ENCODE results near the gene RNF157. TPM values are rescaled to one million over a fixed set of nuclear protein-coding genes. Genes with fewer than 3 reads are reported as not detected.

The RNF157 gene
- total and polyA plus RNA-seq, 2 of the 13 experiments (the other 11 are each of a cell fraction or from before 2014, with no cell fraction given), result 0.44 to 1.5 TPM

GRCh38 chr17:76237859-76238313 is 2.4 kb downstream of the RNF157 start (continued):
- TF ChIP-seq, protein P1, sequence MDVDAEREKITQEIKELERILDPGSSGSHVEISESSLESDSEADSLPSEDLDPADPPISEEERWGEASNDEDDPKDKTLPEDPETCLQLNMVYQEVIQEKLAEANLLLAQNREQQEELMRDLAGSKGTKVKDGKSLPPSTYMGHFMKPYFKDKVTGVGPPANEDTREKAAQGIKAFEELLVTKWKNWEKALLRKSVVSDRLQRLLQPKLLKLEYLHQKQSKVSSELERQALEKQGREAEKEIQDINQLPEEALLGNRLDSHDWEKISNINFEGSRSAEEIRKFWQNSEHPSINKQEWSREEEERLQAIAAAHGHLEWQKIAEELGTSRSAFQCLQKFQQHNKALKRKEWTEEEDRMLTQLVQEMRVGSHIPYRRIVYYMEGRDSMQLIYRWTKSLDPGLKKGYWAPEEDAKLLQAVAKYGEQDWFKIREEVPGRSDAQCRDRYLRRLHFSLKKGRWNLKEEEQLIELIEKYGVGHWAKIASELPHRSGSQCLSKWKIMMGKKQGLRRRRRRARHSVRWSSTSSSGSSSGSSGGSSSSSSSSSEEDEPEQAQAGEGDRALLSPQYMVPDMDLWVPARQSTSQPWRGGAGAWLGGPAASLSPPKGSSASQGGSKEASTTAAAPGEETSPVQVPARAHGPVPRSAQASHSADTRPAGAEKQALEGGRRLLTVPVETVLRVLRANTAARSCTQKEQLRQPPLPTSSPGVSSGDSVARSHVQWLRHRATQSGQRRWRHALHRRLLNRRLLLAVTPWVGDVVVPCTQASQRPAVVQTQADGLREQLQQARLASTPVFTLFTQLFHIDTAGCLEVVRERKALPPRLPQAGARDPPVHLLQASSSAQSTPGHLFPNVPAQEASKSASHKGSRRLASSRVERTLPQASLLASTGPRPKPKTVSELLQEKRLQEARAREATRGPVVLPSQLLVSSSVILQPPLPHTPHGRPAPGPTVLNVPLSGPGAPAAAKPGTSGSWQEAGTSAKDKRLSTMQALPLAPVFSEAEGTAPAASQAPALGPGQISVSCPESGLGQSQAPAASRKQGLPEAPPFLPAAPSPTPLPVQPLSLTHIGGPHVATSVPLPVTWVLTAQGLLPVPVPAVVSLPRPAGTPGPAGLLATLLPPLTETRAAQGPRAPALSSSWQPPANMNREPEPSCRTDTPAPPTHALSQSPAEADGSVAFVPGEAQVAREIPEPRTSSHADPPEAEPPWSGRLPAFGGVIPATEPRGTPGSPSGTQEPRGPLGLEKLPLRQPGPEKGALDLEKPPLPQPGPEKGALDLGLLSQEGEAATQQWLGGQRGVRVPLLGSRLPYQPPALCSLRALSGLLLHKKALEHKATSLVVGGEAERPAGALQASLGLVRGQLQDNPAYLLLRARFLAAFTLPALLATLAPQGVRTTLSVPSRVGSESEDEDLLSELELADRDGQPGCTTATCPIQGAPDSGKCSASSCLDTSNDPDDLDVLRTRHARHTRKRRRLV (CRISPR knock-in tag; IDR thresholded peaks at IDR 0.05), result no peak
- TF ChIP-seq KAT7 (CRISPR knock-in tag; IDR thresholded peaks at IDR 0.05; ENCODE audit: borderline replicate concordance) (no peak), AKAP8 (CRISPR knock-in tag; IDR thresholded peaks at IDR 0.05) (no peak), NCOR1 (IDR thresholded peaks at IDR 0.05; ENCODE audit: borderline replicate concordance, low read length) (peak; percentile 30; the same call in 1 of the 2 replicates), NR2F1 (CRISPR knock-in tag; IDR thresholded peaks at IDR 0.05) (peak; percentile 73 to 91), FOSL2 (CRISPR knock-in tag; IDR thresholded peaks at IDR 0.05) (peak; percentile 93), ARID2 (CRISPR knock-in tag; IDR thresholded peaks at IDR 0.05; ENCODE audit: borderline replicate concordance) (peak; percentile 86), DMAP1 (CRISPR knock-in tag; IDR thresholded peaks at IDR 0.05) (no peak), SOX13 (IDR thresholded peaks at IDR 0.05) (peak; percentile 46; the same call in 1 of the 2 replicates), SOX13 (CRISPR knock-in tag; conservative IDR thresholded peaks at IDR 0.05 in 1 of 2, IDR thresholded peaks at IDR 0.05 in 1 of 2) (0 out of 4 replicates have a peak, but pooled peaks of 1 of the 2 experiments have one; percentile 50), ZSCAN20 (CRISPR knock-in tag; IDR thresholded peaks at IDR 0.05; ENCODE audit: borderline replicate concordance) (0 out of 2 replicates have a peak, but pooled peaks have one; percentile 56), ELF4 (CRISPR knock-in tag; IDR thresholded peaks at IDR 0.05; ENCODE audit: borderline replicate concordance) (no peak), ZMAT3 (CRISPR knock-in tag; conservative IDR thresholded peaks at IDR 0.05) (no peak), FOXK1 (CRISPR knock-in tag; IDR thresholded peaks at IDR 0.05; ENCODE audit: borderline replicate concordance, low read depth) (peak; percentile 38; the same call in 1 of the 2 replicates), KLF12 (CRISPR knock-in tag; IDR thresholded peaks at IDR 0.05; ENCODE audit: borderline replicate concordance) (0 out of 2 replicates have a peak, but pooled peaks have one; percentile 30), CBX5 (CRISPR knock-in tag; IDR thresholded peaks at IDR 0.05; ENCODE audit: borderline replicate concordance) (peak; percentile 66; the same call in 1 of the 2 replicates), ZNF614 (CRISPR knock-in tag; IDR thresholded peaks at IDR 0.05; ENCODE audit: borderline replicate concordance) (peak; percentile 31; the same call in 1 of the 2 replicates), ISX (CRISPR knock-in tag; conservative IDR thresholded peaks at IDR 0.05) (0 out of 2 replicates have a peak, but pooled peaks have one; percentile 49), NFE2 (CRISPR knock-in tag; IDR thresholded peaks at IDR 0.05) (no peak), PHF21A (CRISPR knock-in tag; IDR thresholded peaks at IDR 0.05) (peak; percentile 59), MZF1 (CRISPR knock-in tag; IDR thresholded peaks at IDR 0.05; ENCODE audit: borderline replicate concordance) (no peak), JUND (CRISPR knock-in tag; IDR thresholded peaks at IDR 0.05) (peak; percentile 55; the same call in 1 of the 2 replicates), CREB1 (IDR thresholded peaks at IDR 0.05) (peak; percentile 64; the same call in 1 of the 2 replicates), CREB1 (CRISPR knock-in tag; IDR thresholded peaks at IDR 0.05) (peak; percentile 76), FOXA3 (CRISPR knock-in tag; IDR thresholded peaks at IDR 0.05) (peak; percentile 80)
- TF ChIP-seq, protein P2, sequence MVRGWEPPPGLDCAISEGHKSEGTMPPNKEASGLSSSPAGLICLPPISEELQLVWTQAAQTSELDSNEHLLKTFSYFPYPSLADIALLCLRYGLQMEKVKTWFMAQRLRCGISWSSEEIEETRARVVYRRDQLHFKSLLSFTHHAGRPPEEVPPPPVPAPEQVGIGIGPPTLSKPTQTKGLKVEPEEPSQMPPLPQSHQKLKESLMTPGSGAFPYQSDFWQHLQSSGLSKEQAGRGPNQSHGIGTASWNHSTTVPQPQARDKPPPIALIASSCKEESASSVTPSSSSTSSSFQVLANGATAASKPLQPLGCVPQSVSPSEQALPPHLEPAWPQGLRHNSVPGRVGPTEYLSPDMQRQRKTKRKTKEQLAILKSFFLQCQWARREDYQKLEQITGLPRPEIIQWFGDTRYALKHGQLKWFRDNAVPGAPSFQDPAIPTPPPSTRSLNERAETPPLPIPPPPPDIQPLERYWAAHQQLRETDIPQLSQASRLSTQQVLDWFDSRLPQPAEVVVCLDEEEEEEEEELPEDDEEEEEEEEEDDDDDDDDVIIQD (CRISPR knock-in tag; IDR thresholded peaks at IDR 0.05; ENCODE audit: low read depth), result peak; percentile 27; the same call in 1 of the 2 replicates
